GM04503 (cell line): ENCODE results near the gene SULF2.

Source experiments
- DNase-seq: peaks from one replicate; pipeline ENCODE4 v3.0.0-alpha.2; 2012; ENCODE audit warnings: low read depth

SULF2 gene

DNA sequence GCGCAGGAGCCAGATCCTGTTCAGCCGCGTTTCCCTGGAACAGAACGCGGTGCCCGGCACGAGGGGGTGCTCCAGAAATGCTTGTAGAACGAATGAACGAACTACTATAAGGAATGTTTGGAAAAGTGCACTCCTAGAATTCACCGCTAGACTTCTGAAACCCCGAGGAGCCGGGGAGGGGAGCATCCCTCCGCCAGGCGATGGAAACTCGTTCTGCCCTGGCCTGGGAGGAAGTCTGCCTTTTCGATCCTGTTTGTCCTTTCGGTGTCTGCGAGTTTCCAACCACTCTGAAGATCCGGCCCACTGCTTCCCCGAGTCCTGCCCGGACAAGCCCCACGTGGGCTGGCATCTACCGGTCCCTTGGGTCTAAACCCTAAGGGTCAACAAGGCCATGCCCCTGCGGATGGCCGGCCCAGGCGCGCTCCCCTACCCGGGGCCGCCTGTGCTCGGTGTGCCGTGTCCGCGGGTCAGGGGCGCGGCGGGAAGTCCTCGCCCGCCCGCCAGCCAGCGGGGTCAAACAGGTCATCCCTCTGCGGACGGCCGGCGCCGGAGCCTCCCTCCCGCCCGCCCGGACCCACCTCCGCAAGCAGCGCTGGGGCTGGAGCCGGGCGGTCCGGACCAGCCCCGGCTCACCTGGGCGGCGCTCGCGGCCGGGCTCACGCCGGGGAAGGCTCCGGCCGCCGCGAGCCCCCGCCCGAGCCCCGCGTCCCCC, 526 bp downstream of the SULF2 start:
- peak; percentile 11 for DNase-seq

DNA sequence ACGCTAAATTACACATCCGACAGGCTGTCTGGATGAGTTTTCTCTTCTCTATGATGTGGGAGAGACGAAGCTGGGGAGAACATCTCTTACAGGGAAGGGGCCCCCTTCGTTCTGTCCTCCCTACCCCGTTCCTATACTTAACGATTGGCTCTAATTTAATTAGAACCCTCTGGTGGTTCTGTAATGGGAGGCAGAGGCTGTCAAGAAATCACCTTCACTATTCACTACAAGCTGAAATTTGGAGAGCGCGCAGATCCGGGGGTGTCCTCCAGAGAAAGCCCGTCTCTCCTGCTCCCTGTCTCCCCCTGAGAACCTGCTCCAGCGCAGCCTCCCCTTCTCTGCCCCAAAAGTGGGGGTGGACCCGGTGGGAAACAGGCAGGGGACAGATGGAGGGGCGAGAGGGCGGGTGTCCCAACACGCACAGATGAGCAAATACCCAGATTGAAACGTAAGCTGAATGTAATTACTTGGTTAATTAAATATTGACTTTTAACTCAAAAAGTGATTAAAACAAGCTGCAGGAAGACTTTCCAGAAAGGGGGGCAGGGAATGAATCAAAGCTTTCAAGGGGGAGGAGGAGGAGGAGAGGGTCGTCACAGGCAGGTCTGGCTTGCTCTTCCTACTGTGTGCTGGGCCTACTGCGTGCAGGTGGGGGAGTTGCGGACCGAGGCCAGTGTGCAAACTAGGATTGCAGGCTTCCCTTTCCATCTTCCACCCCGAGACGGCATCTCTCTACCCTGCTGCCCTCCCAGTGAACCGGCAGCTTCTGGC, 1.3 kb downstream of the SULF2 start:
- no peak for DNase-seq

DNA sequence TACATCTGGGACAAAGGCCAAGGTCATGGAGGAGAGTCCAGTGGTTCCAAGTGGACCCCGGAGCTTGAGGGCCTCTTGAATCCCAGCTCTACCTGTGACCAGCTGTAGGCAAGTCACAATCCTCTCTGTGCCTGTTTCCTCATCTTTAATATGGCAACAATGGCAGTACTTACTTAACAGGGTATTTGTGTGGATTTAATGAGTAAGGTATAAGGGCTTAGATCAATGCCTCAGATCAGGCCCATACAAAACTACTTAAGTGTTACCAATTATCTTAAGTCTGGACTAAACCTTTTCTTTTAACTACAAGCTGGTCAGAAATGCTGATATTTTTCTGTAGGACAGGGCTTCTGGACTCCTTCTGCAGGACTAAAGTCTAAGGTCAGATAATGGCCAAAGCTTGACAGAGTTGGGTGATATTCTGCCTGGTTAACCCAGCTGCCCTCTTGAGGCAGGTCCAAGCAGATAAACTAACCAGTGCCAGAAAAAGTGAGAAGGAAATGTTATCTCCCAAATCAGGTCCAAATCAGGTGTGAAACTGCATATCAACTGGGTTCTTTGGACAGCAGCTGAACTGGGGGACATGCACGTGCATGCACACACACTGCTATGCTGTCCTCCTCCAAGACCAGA, 2.2 kb downstream of the SULF2 start:
- DNase-seq = no peak

GRCh38 chr20:47782076-47782475, 3.2 kb downstream of the SULF2 start:
- no peak for DNase-seq

GRCh38 chr20:47781632-47782031, 3.6 kb downstream of the SULF2 start:
- no peak for DNase-seq

- no peak for DNase-seq
Measured at GRCh38 chr20:47780720-47781389, 4.4 kb downstream of the SULF2 start.

DNA sequence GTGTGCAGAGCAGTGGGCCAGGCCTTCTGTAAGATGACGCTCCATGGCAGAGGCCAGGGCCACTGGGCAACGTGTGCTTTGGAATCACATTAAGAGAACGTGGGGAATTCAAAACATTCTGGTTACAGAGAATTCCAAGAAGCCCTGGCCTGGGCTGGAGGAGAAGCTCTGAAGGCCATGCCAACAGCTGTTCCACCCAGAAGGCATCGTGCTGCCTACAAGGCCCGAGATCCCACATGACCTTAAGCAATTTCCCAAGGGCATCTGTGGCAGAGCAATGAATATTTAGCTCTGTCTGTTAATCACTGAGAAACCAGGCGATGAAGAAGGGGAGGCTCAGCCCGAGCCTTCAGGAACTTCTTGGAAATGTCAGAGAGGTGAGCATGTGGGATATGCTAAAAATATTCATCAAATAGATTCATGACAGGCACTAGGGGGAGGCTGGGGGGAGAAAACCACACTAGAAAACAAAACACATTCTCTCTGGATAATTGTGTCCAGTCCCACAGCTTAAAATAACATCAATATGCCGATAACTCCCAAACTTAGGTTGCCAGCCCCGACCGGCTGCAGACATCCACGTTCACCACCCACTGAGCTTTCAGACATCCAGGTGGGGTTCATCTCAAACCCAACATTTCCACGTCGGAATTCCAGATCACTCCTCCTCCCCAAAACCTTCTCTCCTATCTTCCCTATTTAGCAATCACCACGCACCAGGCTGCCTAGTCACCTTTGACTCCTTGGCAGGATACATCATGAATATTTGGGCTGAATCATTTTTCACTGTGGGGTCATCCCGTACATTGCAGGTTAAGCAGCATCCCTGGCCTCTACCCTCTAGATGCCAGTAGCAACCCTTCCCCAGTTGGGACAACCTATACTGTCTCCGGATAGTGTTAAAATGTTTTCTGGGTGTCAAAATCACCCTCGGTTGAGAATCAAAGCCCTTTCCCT, 6.6 kb downstream of the SULF2 start:
- DNase-seq = peak; percentile 64

GRCh38 chr20:47777220-47777619, 8.1 kb downstream of the SULF2 start:
- no peak for DNase-seq

DNA sequence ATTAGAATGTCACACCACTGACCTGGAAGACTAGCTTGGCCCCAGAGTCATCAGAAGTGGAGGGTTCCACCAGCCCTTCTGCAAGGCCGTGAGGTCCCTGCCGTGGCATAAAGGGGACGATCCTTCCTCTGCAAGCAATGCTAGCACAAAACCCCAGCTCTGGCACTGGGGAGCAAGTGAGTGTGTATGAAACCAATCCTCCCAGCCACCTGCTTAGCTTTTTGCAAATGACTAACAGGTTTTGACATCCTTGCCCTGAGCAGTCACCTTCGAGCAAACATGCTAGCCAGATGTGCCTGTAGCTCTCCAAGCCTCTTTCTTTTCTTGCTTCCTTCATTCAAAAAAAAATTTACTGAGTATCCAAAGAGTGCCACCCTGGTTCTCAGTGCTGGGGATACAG, 8.6 kb downstream of the SULF2 start:
- no peak for DNase-seq

DNA sequence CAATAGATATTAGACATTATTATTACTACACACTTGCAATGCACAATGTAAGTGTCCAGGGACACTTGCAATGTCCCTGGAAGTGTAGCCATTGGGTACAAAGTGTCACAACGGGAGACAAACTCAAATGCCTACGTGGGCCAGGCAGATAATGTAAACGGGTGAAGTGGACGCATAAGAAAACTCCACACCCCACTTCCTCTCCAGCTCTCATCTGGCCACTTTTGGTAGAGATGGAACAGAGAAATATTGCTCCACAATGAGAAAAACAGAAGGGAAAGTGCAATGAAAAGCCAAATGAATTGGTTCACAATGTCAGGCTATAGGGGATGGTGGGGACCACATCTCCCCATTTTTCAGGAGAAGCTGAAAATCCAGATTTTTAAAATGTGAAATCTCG, 9.4 kb downstream of the SULF2 start:
- DNase-seq = no peak

DNA sequence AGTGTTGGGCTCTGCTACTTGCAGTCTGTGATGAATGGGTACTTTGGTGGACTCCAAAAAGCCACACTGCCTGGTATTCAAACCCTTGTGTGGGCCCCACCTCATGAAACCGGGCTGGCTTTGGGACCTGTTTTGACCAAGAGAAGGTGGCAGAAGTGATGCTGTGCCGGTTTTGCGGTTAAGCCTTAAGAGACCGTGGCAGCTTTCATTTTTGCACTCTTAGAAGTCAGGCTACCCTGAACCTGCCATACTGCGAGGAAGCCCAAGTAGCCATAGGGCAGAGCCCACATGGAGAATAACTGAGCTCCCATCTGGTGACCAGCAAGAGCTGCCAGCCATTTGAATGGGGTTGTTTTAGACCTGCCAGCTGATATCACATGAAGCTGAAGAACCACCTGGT, 10.2 kb downstream of the SULF2 start:
- DNase-seq = no peak

- no peak for DNase-seq
Measured at GRCh38 chr20:47774131-47774777, 11.0 kb downstream of the SULF2 start.

DNA sequence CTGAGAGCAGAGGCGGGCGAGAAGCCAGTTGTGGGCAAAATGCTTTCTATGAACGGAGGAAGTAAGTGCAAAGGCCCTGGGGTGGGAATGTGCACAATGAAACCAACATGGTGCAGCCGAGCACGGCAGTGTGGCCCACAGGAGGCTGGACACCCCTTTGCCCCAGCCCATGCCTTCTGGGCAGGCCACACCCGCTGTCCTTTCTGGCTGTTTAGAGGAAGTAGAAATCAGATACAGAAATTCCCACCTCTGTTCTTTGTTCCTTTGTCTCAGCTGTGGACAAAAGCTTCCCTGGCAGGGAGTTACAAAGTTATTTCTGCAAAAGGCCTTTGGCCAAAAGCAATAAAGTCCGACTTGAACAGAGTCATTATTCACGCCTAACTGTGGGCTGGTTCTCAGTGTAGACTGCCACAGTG, 11.9 kb downstream of the SULF2 start:
- no peak for DNase-seq

GRCh38 chr20:47770935-47771334, 14.3 kb downstream of the SULF2 start:
- DNase-seq = no peak

DNA sequence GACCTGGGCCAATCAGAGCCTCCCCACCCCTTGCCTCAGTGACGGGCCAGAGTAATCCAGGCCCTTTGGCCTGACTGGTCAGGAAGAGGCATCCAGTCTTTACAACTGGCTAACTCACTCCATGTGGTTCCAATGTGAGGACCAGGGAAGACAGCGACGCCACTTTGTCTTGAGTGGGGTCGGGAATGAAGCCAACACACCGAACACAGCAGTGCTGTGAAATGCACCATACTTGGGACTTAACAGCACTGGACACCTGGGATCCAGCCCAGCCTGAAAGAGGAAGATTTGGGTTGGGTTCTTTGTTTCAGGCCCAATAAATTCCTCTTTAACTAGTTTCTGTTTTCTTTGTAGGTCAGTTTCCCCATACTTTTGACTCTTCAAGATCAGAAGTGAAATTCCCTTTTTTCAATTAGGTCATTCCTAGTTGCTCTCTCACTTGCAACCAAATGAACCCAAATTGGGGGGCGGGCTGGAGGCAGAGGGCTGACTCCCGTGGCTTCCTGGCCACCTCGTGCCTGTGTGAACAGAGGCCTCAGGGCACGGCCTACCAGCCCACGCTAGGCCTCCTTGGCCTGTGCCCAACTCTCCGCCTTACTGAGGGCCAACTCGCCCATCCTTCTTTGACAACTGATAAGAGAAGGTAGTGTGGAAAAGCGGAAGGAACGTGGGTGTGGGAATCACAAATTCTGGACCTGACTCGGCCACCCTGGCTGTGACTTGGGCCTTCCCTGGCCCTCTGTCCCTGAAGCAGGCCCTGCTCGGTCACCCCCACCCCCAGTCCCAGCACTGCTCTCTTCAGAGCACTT, 17.1 kb downstream of the SULF2 start:
- DNase-seq = no peak

- DNase-seq = no peak
Measured at GRCh38 chr20:47765691-47766594, 19.3 kb downstream of the SULF2 start.

- DNase-seq = no peak
Measured at GRCh38 chr20:47765271-47765670, 20.0 kb downstream of the SULF2 start.

DNA sequence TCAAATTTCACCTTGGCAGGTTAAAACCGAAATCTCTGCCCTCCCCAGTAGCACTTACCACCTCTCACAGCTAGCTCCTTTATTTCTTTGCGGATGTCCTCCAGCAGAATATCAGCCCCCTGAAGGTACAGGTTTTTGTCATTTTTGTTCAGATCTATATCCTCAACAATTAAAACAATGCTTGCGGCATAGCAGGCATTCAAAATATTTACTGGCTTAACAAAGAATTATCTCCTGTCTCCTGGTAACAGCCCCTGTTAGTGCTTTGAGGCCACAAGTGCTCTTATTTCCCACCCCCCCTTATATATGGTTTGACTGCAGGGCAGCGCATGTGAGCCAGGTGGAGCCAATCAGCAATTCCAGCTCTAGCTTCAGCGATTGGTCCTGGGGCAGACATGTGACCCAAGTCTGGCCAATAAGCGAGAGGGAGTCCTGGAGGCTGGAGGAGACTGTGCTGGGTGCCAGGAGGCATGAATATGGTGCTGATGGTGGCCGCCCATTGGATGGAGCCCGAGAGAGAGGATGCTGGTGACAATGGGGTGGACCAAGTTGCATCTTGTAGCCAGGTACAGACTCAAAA, 21.0 kb downstream of the SULF2 start:
- DNase-seq = no peak
